Sigmoid colon (tissue), 7 donors: ENCODE data around the gene KIF21A. TPM values are rescaled to one million over a fixed set of nuclear protein-coding genes. Genes with fewer than 3 reads are reported as not detected.

Experiments
- DNase-seq: peaks from one replicate; pipeline ENCODE4 v3.0.0-alpha.2; 2019
- H3K27ac ChIP-seq, 4 donors: fragments of 200-600 bp; sonication (generic); one replicate each; pipeline ENCODE4 v1.5.1; 2016 to 2019; ENCODE audit warnings: mild to moderate bottlenecking in 1 of 4
- H3K27me3 ChIP-seq, 3 donors: fragments of 200-600 bp; sonication (generic); one replicate each; pipeline ENCODE4 v1.5.1; 2019; ENCODE audit warnings: mild to moderate bottlenecking in 1 of 3
- H3K36me3 ChIP-seq, 4 donors: fragments of 200-600 bp; sonication (generic); one replicate each; pipeline ENCODE4 v1.5.1; 2016 to 2019
- H3K4me1 ChIP-seq, 4 donors: fragments of 200-600 bp; sonication (generic); one replicate each; pipeline ENCODE4 v1.5.1; 2017 to 2019
- H3K4me3 ChIP-seq, 4 donors: fragments of 200-600 bp; sonication (generic); one replicate each; pipeline ENCODE4 v1.5.1; 2017 to 2019; ENCODE audit warnings: mild to moderate bottlenecking in 2 of 4, moderate library complexity in 1 of 4
- H3K9me3 ChIP-seq, 4 donors: fragments of 200-600 bp in 3 of 4; sonication (generic) in 3 of 4; one replicate each; pipeline versions ENCODE4 v1.5.1 to v1.6.1; 2013 to 2019
- EP300 ChIP-seq, 4 donors: sonication (generic); formaldehyde crosslinking; IDR thresholded peaks; one replicate each; pipeline ENCODE4 v1.6.1; 2017; ENCODE audit warnings: antibody characterized with exemption in 4 of 4
- POLR2A ChIP-seq, 2 donors: fragments of 450-650 bp; IDR thresholded peaks; one replicate each; pipeline ENCODE4 v1.6.1; 2016; ENCODE audit warnings: antibody characterized with exemption in 2 of 2, mild to moderate bottlenecking in 2 of 2, moderate library complexity in 2 of 2
- POLR2AphosphoS5 ChIP-seq, 4 donors: sonication (generic); formaldehyde crosslinking; IDR thresholded peaks; one replicate each; pipeline ENCODE4 v1.6.1; 2017; ENCODE audit warnings: antibody characterized with exemption in 4 of 4
- WGBS, 2 donors: extraction: QIAGEN DNeasy Blood & Tissue Kit; methylation state at CpG; one replicate each; pipeline ENCODE4 v1.1.7; 2013; 5-methylcytosine and 5-hydroxymethylcytosine counted together
- intact Hi-C: fragments of 100-400 bp; cut with DNase I; formaldehyde crosslinking; loops from one replicate; pipeline ENCODE4 v1.15.1; 2023
- polyA plus RNA-seq, 3 donors: library from polyadenylated mRNA; stranded (reverse); fragments of 200-250 nt; gene quantifications; one replicate each; pipeline ENCODE4 v1.2.3, GENCODE V29; 2013
- total RNA-seq, 4 donors: library from RNA; depleted of rRNA; stranded (reverse); fragments of >200 nt; gene quantifications; one replicate each; pipeline ENCODE4 v1.1.0, GENCODE V29; 2016
- TF ChIP-seq, protein P1 (sequence below), 4 experiments: fragments of 450-650 bp in 3 of 4; fragments of 200-600 bp in 1 of 4; IDR thresholded peaks; one replicate each; pipeline ENCODE4 v1.5.1; 2016 to 2019; ENCODE audit warnings: antibody characterized with exemption in 4 of 4, mild to moderate bottlenecking in 3 of 4, moderate library complexity in 2 of 4
- donor health status: healthy with polysubstance abuse.
- donor health status: Bipolar disorder and iron deficiency.
- donor health status: healthy.

Gene KIF21A
- total and polyA plus RNA-seq, 7 donors: 9.3 to 23.9 (median 16.9) TPM

DNA sequence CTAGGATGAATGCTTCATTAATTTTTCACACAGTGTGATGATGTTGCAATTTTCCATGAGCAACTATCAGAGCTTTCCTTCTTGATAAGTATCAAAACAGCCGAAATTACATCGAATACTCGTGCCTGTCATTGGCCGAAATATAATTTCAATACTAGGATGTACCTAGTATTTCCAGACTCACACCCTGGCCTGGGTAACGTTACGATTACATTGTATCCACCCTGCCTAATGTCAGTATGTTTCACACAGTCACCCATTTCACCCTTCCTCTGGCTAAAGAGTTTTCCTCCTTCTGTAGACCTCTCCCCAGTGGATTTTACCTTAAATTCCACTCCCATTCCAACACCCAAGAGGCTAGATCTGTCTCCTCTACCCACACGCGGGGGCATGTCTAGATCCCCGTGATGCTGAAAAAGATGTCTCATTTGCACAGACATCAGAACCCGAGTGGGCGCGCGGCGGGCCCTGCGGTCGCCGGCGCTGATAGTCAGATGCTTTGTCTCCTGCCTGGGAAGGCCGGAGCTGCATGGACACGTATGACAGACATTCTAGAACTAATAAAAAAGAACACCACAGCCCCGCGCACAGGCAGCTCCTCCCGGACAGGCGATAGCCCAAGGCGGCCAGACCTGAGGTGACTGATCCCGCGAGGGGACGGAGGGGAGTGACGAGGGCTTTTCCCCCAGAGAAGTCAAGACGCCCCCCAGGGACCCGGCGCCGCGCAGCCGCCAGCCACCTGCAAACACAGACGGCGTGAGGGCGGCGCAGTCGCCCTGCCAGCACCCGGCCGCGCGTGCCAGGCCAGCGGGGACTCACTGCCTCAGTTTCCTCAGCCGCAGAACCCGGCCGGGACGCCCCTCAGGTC is 723 bp downstream of the KIF21A start:
- DNase-seq: peak; percentile 68
- no peaks in the 10 kb centered on the region for H3K9me3 ChIP-seq
- no peaks in the 10 kb centered on the region for H3K36me3 ChIP-seq
- H3K4me3 ChIP-seq: peak overlapping the region; percentile 61 to 85 (median 73)
- peaks cover 0 to 18% (median 10%) of the 10 kb centered on the region in 4 donors for H3K4me1 ChIP-seq
- TF ChIP-seq POLR2A (IDR thresholded peaks at IDR 0.05): no peak
- no peak for TF ChIP-seq EP300 (IDR thresholded peaks at IDR 0.05)
- TF ChIP-seq POLR2AphosphoS5 (IDR thresholded peaks at IDR 0.05): no peak
- TF ChIP-seq, protein P1, sequence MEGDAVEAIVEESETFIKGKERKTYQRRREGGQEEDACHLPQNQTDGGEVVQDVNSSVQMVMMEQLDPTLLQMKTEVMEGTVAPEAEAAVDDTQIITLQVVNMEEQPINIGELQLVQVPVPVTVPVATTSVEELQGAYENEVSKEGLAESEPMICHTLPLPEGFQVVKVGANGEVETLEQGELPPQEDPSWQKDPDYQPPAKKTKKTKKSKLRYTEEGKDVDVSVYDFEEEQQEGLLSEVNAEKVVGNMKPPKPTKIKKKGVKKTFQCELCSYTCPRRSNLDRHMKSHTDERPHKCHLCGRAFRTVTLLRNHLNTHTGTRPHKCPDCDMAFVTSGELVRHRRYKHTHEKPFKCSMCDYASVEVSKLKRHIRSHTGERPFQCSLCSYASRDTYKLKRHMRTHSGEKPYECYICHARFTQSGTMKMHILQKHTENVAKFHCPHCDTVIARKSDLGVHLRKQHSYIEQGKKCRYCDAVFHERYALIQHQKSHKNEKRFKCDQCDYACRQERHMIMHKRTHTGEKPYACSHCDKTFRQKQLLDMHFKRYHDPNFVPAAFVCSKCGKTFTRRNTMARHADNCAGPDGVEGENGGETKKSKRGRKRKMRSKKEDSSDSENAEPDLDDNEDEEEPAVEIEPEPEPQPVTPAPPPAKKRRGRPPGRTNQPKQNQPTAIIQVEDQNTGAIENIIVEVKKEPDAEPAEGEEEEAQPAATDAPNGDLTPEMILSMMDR (IDR thresholded peaks at IDR 0.05): no peak
- no peaks in the 10 kb centered on the region for H3K27me3 ChIP-seq
- H3K27ac ChIP-seq: peak overlapping the region; percentile 82 to 90 (median 84)
- intact Hi-C loops: loop anchor here (5.0 to 10.0 kb wide), 3 partner anchors 175 to 783 kb away; partner anchors contain the start of genes ABCD2, LRRK2 and SLC2A13
- WGBS, 2 donors: 2 to 5% methylated on average over 49 of the region's 49 CpGs

DNA sequence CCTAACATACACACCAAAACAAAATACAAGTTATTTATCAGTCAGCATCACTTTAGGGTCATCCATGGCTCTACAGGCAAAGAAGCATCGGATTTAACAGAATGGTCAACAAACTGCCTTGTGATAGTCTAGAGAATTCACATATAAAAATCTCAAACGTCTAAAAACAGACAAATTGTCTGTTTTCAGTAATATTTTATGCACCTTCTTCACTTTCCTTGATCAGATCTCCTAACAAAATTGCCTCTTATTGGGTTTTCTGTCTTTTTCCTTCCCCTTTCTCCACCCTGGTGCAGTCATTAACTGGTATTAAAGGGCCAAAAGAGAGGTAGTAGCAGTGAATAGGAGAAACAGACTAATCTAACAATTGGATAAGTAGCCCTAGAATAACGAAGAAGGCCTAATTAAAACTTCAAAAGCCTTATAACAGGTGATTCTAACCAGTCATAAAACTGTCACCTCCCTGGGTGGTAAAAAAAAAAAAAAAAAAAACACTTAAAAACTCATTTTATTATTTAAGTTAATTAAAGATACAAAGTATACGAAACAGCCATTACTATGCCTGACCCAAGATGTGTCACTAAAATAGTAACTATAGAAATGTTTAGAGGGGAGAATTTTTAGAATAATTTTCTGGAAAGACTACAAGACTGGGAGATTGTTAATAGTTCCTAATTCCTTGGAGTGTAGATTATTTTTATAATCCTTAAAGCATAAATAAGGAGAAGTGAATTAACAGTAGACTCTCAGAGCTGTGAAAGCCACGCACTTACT is 1.5 kb downstream of the KIF21A start:
- Histone ChIP-seq H3K36me3 (no peaks in the 10 kb centered on the region), H3K27me3 (no peaks in the 10 kb centered on the region), H3K4me3 (peak overlapping the region in 2 of 4 donors; percentile 67 to 79), H3K9me3 (no peaks in the 10 kb centered on the region), H3K27ac (peak overlapping the region; percentile 82 to 90 (median 84)), H3K4me1 (peaks cover 0 to 18% (median 10%) of the 10 kb centered on the region in 4 donors)
- TF ChIP-seq POLR2AphosphoS5 (IDR thresholded peaks at IDR 0.05): no peak
- TF ChIP-seq POLR2A (IDR thresholded peaks at IDR 0.05): no peak
- no peak for TF ChIP-seq EP300 (IDR thresholded peaks at IDR 0.05)
- TF ChIP-seq, protein P1 (IDR thresholded peaks at IDR 0.05): no peak
- WGBS, 2 donors: 33 to 59% methylated on average over 5 of the region's 5 CpGs
- intact Hi-C loops: loop anchor here (5.0 to 10.0 kb wide), 3 partner anchors 176 to 783 kb away; partner anchors contain the start of genes ABCD2, LRRK2 and SLC2A13
- no peak for DNase-seq

DNA sequence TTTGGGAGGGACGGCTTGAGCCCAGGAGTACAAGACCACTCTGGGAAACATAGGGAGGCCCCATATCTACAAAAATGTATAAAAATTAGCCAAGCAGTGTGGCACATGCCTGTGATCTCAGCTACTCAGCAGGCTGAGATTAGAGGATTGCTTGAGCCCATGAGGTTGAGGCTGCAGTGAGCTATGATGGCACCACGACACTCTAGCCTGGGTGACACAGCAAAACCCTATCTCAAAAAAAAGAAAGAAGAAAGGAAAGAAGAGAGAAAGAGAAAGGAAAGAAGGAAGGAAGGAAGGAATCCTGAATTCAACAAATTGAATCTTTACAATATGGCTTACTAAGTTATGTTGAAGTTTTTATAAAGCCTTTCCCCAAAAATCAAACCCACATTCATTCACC is 2.1 kb downstream of the KIF21A start:
- H3K4me1 ChIP-seq: peaks cover 0 to 18% (median 10%) of the 10 kb centered on the region in 4 donors
- H3K27me3 ChIP-seq: no peaks in the 10 kb centered on the region
- H3K9me3 ChIP-seq: no peaks in the 10 kb centered on the region
- intact Hi-C loops: loop anchor here (5.0 to 10.0 kb wide), 3 partner anchors 177 to 784 kb away; partner anchors contain the start of genes ABCD2, LRRK2 and SLC2A13
- 91 to 96% methylated on average over 2 of the region's 2 CpGs for WGBS, 2 donors
- H3K36me3 ChIP-seq: no peaks in the 10 kb centered on the region
- no peak overlapping the region for H3K27ac ChIP-seq
- no peak for DNase-seq
- H3K4me3 ChIP-seq: no peak overlapping the region
- TF ChIP-seq, protein P1 (IDR thresholded peaks at IDR 0.05): no peak
- TF ChIP-seq POLR2A (IDR thresholded peaks at IDR 0.05) (no peak), POLR2AphosphoS5 (IDR thresholded peaks at IDR 0.05) (no peak), EP300 (IDR thresholded peaks at IDR 0.05) (no peak)

DNA sequence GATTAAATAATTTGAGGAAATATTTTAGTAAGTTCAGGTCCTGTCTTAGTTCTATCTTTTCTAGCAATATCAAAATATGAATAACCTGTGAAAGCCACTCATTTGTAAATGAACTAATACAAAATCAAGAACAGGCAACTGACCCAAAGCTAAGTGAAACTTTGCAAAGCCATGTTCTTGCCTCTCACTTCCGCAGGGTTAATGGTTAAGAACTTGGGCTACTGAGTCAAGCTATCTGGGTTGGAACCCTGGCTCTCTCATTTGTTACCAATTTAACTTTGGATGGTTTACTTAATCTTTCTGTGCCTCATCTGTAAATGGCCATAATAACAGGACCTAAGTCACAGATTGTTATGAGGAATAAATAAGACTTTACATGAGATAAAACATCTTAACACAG is 2.8 kb downstream of the KIF21A start:
- Histone ChIP-seq H3K27ac (no peak overlapping the region), H3K27me3 (no peaks in the 10 kb centered on the region), H3K36me3 (no peaks in the 10 kb centered on the region), H3K4me3 (no peak overlapping the region), H3K4me1 (peaks cover 0 to 18% (median 10%) of the 10 kb centered on the region in 4 donors), H3K9me3 (no peaks in the 10 kb centered on the region)
- DNase-seq: no peak
- intact Hi-C loops: loop anchor here (5.0 to 10.0 kb wide), 3 partner anchors 177 to 785 kb away; partner anchors contain the start of genes ABCD2, LRRK2 and SLC2A13
- TF ChIP-seq EP300 (IDR thresholded peaks at IDR 0.05): no peak
- TF ChIP-seq, protein P1 (IDR thresholded peaks at IDR 0.05): no peak
- TF ChIP-seq POLR2AphosphoS5 (IDR thresholded peaks at IDR 0.05): no peak
- TF ChIP-seq POLR2A (IDR thresholded peaks at IDR 0.05): no peak
- WGBS, 2 donors: 91 to 96% methylated on average over 1 of the region's 1 CpG
